ENCODE results near the gene LMF1. TPM values are rescaled to one million over a fixed set of nuclear protein-coding genes. Genes with fewer than 3 reads are reported as not detected.
"Not testable (repeated sequence)": the region's sequence is repeated elsewhere in the genome, so short reads cannot be mapped to it uniquely, and the experiment has no call there.

Gene LMF1
- total RNA-seq, 1 donor from 2014 or later, result 2.1 TPM

GRCh38 chr16:890217-890616 lies 80.6 kb downstream of the LMF1 start:
- no peaks in the 10 kb centered on the region for H3K27me3 ChIP-seq (ENCODE audit: control insufficient read depth, insufficient read depth, low read length)
- H3K36me3 ChIP-seq (ENCODE audit: control insufficient read depth, insufficient read depth, low read length), result no peaks in the 10 kb centered on the region
- no peak for FAIRE-seq
- TF ChIP-seq, protein P1, sequence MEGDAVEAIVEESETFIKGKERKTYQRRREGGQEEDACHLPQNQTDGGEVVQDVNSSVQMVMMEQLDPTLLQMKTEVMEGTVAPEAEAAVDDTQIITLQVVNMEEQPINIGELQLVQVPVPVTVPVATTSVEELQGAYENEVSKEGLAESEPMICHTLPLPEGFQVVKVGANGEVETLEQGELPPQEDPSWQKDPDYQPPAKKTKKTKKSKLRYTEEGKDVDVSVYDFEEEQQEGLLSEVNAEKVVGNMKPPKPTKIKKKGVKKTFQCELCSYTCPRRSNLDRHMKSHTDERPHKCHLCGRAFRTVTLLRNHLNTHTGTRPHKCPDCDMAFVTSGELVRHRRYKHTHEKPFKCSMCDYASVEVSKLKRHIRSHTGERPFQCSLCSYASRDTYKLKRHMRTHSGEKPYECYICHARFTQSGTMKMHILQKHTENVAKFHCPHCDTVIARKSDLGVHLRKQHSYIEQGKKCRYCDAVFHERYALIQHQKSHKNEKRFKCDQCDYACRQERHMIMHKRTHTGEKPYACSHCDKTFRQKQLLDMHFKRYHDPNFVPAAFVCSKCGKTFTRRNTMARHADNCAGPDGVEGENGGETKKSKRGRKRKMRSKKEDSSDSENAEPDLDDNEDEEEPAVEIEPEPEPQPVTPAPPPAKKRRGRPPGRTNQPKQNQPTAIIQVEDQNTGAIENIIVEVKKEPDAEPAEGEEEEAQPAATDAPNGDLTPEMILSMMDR (IDR thresholded peaks at IDR 0.05; ENCODE audit: insufficient read depth, low read length, severe bottlenecking), result no peak
- no peak for DNase-seq (ENCODE audit: low read depth)
- H3K4me3 ChIP-seq (ENCODE audit: low read depth, low read length), result no peak overlapping the region

GRCh38 chr16:889586-889985 lies 81.2 kb downstream of the LMF1 start:
- no peak overlapping the region for H3K4me3 ChIP-seq (ENCODE audit: low read depth, low read length)
- no peak for DNase-seq (ENCODE audit: low read depth)
- no peaks in the 10 kb centered on the region for H3K36me3 ChIP-seq (ENCODE audit: control insufficient read depth, insufficient read depth, low read length)
- TF ChIP-seq, protein P1 (IDR thresholded peaks at IDR 0.05; ENCODE audit: insufficient read depth, low read length, severe bottlenecking), result no peak
- FAIRE-seq, result no peak
- H3K27me3 ChIP-seq (ENCODE audit: control insufficient read depth, insufficient read depth, low read length), result no peaks in the 10 kb centered on the region

DNA sequence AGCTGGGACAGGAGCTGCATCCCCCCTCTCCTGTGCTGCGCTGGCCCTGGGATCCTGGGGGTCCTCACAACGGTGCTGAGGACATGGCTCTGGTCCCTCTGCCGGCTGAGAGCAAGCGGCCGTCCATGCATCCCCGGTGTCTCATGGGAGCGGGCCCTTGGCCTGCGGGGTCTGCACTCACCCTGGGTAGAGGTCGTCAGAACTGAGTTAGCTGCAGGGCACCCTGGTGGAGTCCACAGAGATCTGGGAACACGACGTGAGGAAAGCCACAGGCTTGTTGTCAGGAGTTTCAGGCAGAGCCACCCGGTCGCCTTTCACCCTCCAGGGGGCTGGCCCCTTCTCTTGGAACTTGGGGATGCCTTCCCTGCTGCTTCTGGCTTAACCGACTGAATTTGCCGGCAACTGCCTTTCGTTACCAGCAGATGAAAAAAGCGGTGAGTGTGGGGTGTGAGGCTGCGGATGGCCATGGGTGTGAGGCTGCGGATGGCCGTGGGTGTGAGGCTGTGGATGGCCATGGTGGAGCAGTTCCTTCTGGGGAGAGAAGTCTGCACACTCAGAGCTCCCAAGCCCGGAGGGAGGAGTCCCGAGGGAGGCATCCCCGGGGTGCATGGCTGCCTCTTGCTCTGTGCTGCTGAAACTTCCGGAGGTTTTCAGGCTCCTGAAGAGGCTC lies 81.7 kb downstream of the LMF1 start:
- H3K27me3 ChIP-seq (ENCODE audit: control insufficient read depth, insufficient read depth, low read length), result no peaks in the 10 kb centered on the region
- no peaks in the 10 kb centered on the region for H3K36me3 ChIP-seq (ENCODE audit: control insufficient read depth, insufficient read depth, low read length)
- FAIRE-seq, result no peak
- no peak for DNase-seq (ENCODE audit: low read depth)
- H3K4me3 ChIP-seq (ENCODE audit: low read depth, low read length), result no peak overlapping the region
- TF ChIP-seq, protein P1 (IDR thresholded peaks at IDR 0.05; ENCODE audit: insufficient read depth, low read length, severe bottlenecking), result no peak

DNA sequence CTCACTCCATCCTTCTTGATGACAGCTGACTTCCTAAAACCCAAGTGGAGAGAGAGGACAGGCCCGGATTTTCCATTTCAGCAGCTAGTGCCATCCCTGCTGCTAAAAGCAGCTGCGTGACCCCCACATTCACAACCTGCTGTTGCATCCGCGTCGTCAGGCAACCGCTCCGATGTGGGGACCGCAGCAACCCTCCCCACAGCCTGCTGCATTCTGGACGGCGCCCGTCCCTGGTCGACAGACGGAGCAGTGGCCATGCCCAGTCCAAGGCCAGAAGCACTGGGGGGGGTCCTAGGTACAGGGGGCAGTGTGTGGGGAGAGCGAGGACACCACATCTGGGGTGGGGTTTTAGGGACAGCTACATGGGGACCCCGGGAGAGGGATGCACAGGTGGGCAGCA lies 82.3 kb downstream of the LMF1 start:
- not testable (repeated sequence) for FAIRE-seq; DNase-seq (ENCODE audit: low read depth); H3K36me3 ChIP-seq (ENCODE audit: control insufficient read depth, insufficient read depth, low read length); H3K4me3 ChIP-seq (ENCODE audit: low read depth, low read length); H3K27me3 ChIP-seq (ENCODE audit: control insufficient read depth, insufficient read depth, low read length)

- TF ChIP-seq, protein P1 (IDR thresholded peaks at IDR 0.05; ENCODE audit: insufficient read depth, low read length, severe bottlenecking), result no peak
- H3K36me3 ChIP-seq (ENCODE audit: control insufficient read depth, insufficient read depth, low read length), result no peaks in the 10 kb centered on the region
- no peaks in the 10 kb centered on the region for H3K27me3 ChIP-seq (ENCODE audit: control insufficient read depth, insufficient read depth, low read length)
- no peak overlapping the region for H3K4me3 ChIP-seq (ENCODE audit: low read depth, low read length)
- no peak for DNase-seq (ENCODE audit: low read depth)
- FAIRE-seq, result no peak
These were observed 82.9 kb downstream of the LMF1 start for GRCh38 chr16:887846-888245.

- DNase-seq (ENCODE audit: low read depth) (no peak), FAIRE-seq (no peak)
- no peak overlapping the region for H3K4me3 ChIP-seq (ENCODE audit: low read depth, low read length)
- no peaks in the 10 kb centered on the region for H3K27me3 ChIP-seq (ENCODE audit: control insufficient read depth, insufficient read depth, low read length)
- TF ChIP-seq, protein P1 (IDR thresholded peaks at IDR 0.05; ENCODE audit: insufficient read depth, low read length, severe bottlenecking), result no peak
- no peaks in the 10 kb centered on the region for H3K36me3 ChIP-seq (ENCODE audit: control insufficient read depth, insufficient read depth, low read length)
These were observed 83.7 kb downstream of the LMF1 start for GRCh38 chr16:886802-887731.
